Esophagus mucosa (tissue), 1 donor: ENCODE results near the gene FAM177B. TPM values are rescaled to one million over a fixed set of nuclear protein-coding genes. Genes with fewer than 3 reads are reported as not detected.

ENCODE experiments used
- ATAC-seq: fragments of 200-7000 bp; cut with Tn5 transposase; one replicate; pipeline ENCODE4 v1.9.1; 2020
- total RNA-seq: library from RNA; stranded (reverse); gene quantifications from one replicate; pipeline ENCODE4 v1.2.4, GENCODE V29; 2023
- donor health status: DM: yes; HTN: yes; CAD: no.

The FAM177B gene
- total RNA-seq, 1 donor from 2014 or later = 0.64 TPM

DNA sequence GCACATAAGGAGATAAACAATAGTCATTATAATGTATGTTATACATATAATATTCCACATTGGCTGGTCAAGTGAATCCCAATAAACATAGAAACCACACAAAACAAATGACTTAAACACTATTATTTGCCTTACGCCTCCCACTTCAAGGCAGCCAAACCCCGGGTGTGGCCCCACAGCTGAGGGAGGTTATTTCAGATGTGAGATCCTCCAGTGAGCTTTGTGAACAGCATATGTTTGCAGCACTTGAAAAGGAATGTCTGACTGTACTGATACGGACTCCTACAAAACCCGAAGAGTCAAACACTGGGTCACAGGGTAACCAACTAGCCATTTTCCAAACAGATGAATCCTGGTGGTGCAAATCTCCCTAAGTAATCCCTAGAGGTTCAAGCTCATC, 50.7 kb downstream of the FAM177B start:
- ATAC-seq = no peak

DNA sequence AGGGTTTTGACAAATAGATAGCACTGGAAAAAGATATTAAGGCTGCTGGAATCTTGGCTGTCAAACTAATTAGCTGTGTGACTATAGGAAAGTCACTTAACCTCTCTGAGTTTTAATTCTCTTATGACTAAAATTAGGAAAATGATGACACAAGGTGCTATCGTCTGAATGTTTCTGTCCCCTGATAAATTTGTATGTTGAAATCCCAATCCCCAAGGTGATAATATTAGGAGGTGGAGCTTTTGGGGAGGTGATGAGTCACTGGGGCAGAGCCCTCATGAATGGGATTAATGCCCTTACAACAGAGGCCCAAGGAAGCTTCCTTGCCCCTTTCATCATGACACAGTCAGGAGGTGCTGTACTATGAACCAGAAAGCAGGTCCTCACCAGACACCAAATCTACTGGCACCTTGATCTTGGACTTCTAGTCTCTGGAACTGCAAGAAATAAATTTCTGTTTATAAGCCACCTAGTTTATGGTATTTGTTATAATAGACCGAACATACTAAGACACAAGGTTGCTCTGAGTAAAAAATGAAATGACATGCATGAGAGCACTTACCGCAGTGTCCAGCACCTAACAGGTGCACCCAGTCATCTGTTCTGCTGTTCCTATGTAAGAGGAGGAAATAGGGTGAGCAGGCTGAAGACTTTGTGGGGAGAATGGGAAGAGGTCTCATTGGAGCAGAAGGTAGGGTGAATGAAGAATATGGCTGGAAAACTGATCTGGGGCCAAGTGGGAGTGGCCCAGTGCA, 51.6 kb downstream of the FAM177B start:
- peak; percentile 93 for ATAC-seq

DNA sequence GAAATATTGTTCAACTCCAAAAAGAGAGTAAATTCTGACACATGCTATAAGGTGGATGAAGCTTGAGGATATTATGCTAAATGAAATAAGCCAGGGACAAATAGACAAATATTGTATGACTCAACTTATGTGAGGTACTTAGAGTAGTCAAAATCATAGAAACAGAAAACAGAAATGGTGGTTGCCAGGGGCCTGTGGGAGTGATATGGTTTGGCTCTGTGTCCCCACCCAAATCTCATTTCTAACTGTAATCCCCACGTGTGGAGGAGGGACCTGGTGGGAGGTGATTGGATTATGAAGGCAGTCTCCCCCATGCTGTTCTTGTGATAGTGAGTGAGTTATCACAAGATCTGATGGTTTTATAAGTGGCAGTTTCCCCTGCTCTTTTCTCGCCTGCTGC, 53.1 kb downstream of the FAM177B start:
- no peak for ATAC-seq

DNA sequence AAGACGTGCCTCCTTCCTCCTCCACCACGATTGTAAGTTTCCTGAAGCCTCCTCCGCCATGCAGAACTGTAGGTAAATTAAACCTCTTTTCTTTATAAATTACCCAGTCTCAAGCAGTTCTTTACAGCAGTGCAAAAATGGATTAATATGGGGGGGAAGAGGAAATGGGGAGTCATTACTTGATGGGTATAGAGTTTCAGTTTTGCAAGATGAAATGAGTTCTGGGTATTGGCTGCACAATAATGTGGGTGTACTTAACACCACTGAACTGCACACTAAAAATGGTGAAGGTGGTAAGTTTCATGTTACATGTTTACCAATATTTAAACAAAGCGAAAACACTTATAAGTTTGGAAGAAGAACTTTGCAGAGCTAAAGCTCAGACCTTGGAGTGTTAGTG, 53.5 kb downstream of the FAM177B start:
- no peak for ATAC-seq

DNA sequence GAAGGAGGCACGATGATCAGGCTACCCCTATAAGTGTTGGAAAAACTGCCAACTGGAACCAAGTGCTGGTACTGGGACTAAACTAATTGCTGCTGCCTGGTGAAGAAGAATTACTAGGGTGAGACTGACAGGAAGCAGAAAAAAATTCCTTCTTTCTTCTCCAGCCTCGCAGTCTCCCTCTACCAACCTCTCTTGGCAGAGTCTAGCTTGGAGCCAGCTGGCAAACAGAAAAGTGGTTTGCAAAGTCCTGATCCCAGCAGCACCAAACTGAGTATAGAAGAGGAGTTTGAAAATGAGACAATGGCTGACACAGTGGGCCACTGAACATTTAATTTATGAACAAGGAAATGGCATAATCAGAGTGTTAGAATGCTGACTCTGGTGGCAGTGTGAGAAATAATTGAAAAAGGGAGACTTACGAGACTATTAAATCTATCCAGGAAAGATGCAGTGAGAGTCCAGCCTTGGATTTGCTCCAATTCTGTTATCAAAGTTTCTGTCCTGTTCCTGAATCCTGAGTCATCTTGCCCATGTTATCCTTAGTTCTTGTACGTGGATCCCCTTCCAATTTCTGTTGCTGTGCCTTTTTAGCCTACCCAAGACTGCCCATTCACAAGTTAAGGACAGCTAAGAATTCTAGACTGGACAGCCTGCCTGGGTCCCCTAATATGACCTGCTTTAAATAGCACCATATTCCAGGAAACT, 54.2 kb downstream of the FAM177B start:
- no peak for ATAC-seq

DNA sequence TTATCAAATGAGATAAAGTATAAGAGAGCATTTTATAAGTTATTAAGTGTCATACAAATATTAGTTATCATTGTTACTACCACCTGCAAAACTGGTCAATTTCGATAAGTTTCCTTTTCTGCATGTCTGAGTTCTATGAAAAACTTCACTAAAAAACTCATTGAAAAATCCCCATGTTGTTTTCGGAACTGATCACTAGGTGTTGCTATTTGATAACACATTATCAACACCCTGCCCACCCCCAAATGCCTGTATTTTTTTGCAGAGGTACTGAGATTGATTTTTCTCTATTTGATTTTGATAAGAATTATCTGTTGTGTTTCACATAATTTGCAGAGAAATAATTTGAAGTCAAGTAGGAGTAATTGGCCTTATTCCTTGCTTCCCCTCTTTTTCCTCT, 55.7 kb downstream of the FAM177B start:
- ATAC-seq = no peak

DNA sequence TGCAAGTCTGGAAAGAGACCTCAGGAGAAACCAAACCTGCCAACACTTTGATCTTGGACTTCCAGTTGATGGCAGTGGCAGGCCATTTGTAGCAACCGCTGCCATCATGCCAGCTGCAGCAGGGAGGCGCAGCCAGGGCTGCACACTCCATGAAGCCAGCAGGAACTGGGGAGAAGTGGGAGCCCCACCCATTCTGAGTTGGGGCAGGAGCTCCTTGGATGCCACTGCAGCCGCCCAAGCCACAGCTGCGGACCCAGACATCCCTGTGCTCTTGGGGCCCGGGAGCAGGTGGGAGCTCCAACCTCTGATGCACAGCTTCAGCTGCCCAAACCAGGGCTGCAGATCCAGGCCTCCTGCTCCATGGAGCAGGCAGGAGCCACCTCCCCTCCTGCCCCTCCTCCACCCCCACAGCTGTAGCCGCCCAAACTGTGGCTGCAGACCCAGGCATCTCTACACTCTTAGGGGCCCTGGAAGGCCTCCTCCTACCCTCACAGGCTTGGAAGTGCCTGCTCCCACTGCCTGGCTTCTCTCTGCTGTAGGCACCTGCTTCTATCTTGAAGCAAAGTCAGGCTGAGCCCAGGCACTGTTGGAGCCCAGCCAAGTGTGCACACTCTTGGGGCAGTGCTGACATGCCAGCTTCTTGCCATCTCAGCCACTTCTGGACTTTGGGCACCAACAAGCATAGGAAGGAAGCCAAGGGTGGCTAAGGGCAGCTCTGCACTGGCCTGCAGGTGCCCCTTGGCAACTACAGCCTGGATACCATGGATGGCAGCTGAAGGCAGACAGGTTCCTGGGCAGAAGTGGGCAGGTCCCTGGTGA, 57.9 kb downstream of the FAM177B start:
- no peak for ATAC-seq

DNA sequence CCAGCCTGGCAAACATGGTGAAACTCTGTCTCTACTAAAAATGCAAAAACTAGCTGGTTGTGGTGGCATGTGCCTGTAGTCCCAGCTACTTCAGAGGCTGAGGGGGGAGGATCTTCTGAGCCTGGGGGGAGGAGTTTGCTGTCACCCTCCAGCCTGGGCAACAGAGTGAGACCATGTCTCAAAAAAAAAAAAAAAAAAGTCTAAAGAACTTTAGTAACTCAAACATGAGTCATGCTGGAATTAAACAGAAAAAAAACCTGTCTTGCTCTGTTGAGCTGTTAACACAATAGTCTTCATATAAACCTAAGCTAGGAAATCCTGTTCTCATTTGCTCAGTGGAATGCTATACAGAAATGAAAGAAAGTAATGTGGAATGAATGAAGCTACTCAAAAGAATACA, 61.1 kb downstream of the FAM177B start:
- ATAC-seq = peak; percentile 90

DNA sequence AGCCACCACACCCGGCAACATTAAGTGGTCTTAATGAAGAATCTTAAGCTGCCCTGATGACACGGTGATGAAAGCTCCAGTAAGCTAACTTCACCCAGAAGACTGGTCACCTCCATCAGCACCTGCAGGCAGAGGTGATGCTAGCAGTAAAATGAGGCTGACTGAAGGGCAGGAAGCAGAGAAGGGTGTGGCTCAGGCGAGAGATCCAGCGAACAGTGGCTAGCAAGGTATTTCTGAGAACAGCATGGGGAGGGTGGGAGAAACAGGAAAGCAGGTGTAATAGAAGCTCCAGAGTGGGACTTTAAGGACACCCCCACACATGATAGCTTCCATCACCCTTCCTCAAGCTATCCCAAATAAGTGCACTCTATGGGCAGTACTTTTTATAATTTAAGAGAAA, 62.0 kb downstream of the FAM177B start:
- peak; percentile 54 for ATAC-seq

Other genes starting within 250 kb of the FAM177B start
- gene HHIPL2, start 189.1 kb upstream of the FAM177B start, total RNA-seq = 0.08 TPM
- gene TAF1A, start 147.3 kb upstream of the FAM177B start, total RNA-seq = 4.8 TPM
- 26.5 TPM for gene MIA3, start 119.1 kb upstream of the FAM177B start, total RNA-seq
- gene AIDA, start 24.7 kb upstream of the FAM177B start, total RNA-seq = 29.2 TPM
- gene BROX, start 24.6 kb upstream of the FAM177B start, total RNA-seq = 41.4 TPM
- 1.4 TPM for gene DISP1, start 77.8 kb downstream of the FAM177B start, total RNA-seq